Uterus (tissue), 2 donors: ENCODE measurements around the gene KDM8.

ENCODE experiments used
- CTCF ChIP-seq, 4 experiments: fragments of 200-600 bp in 2 of 4; fragments of 450-650 bp in 2 of 4; sonication (generic) in 2 of 4; IDR thresholded peaks; one replicate each; pipeline ENCODE4 v1.5.1; 2016 to 2019; ENCODE audit warnings: antibody characterized with exemption in 4 of 4, mild to moderate bottlenecking in 2 of 4, moderate library complexity in 1 of 4
- POLR2A ChIP-seq, 2 donors: fragments of 450-650 bp; IDR thresholded peaks; one replicate each; pipeline ENCODE4 v1.6.1; 2016; ENCODE audit warnings: antibody characterized with exemption in 2 of 2, mild to moderate bottlenecking in 1 of 2, moderate library complexity in 1 of 2

- TF ChIP-seq CTCF (IDR thresholded peaks at IDR 0.05) (no peak), POLR2A (IDR thresholded peaks at IDR 0.05) (no peak)
Observed at GRCh38 chr16:27264151-27264550, 60.8 kb downstream of the KDM8 start.
